NCI-H774 (cell line): Measurements from ENCODE around the gene TRIM72.
"Not testable (repeated sequence)": the region's sequence is repeated elsewhere in the genome, so short reads cannot be mapped to it uniquely, and the experiment has no call there.

Experiments used
- DNase-seq: peaks from one replicate; lab custom pipeline; 2025; lab: John Stamatoyannopoulos, UW

Gene TRIM72

GRCh38 chr16:31215287-31216162 is 1.6 kb downstream of the TRIM72 start:
- no peak for DNase-seq

- no peak for DNase-seq
These were observed 2.7 kb downstream of the TRIM72 start, which contains the start of gene PYDC1 for GRCh38 chr16:31216422-31217135. TSS of gene PYDC1 (minus strand) at chr16:31217135. CDS start at chr16:31217028, 107 bp downstream.

- DNase-seq: no peak
These were observed 3.2 kb downstream of the TRIM72 start for GRCh38 chr16:31217136-31217530.

GRCh38 chr16:31219154-31219741 is 5.3 kb downstream of the TRIM72 start:
- DNase-seq: no peak

GRCh38 chr16:31221357-31222160 is 7.6 kb downstream of the TRIM72 start:
- no peak for DNase-seq

- no peak for DNase-seq
These were observed 9.1 kb downstream of the TRIM72 start for GRCh38 chr16:31223044-31223443.

- DNase-seq: no peak
These were observed 10.4 kb downstream of the TRIM72 start for GRCh38 chr16:31224092-31224955.

GRCh38 chr16:31225193-31225592 is 11.3 kb downstream of the TRIM72 start:
- no peak for DNase-seq

- no peak for DNase-seq
These were observed 14.3 kb downstream of the TRIM72 start for GRCh38 chr16:31228206-31228605.

GRCh38 chr16:31229501-31229900 is 15.6 kb downstream of the TRIM72 start:
- no peak for DNase-seq

- no peak for DNase-seq
These were observed 24.1 kb downstream of the TRIM72 start for GRCh38 chr16:31238041-31238440.

- DNase-seq: no peak
These were observed 28.3 kb downstream of the TRIM72 start for GRCh38 chr16:31242206-31242605.

GRCh38 chr16:31243734-31244670 is 30.1 kb downstream of the TRIM72 start:
- no peak for DNase-seq

- not testable (repeated sequence) for DNase-seq
These were observed 31.7 kb downstream of the TRIM72 start for GRCh38 chr16:31245598-31245997.

- no peak for DNase-seq
These were observed 32.4 kb downstream of the TRIM72 start for GRCh38 chr16:31246296-31246695.

- DNase-seq: no peak
These were observed 34.4 kb downstream of the TRIM72 start for GRCh38 chr16:31248344-31248743.

- DNase-seq: no peak
These were observed 37.0 kb downstream of the TRIM72 start for GRCh38 chr16:31250782-31251384.

GRCh38 chr16:31251435-31251834 is 37.5 kb downstream of the TRIM72 start:
- no peak for DNase-seq

- no peak for DNase-seq
These were observed 39.7 kb downstream of the TRIM72 start for GRCh38 chr16:31253642-31254045.
